Measurements from ENCODE around the gene POLR3G. TPM values are rescaled to one million over a fixed set of nuclear protein-coding genes. Genes with fewer than 3 reads are reported as not detected.

Gene POLR3G
- total RNA-seq, 1 experiment from 2014 or later: 73.6 TPM

- no peak overlapping the region for H3T11ph ChIP-seq (ENCODE audit: low read length)
- H3K4me1 Mint-ChIP-seq: peaks cover 46 to 50% of the 10 kb centered on the region in 2 experiments
- H3K4ac ChIP-seq (ENCODE audit: low read depth, low read length): no peak overlapping the region
- no peak overlapping the region for H3K18ac ChIP-seq (ENCODE audit: insufficient read length, low read depth, low read length)
- no peak overlapping the region for H2AFZ ChIP-seq (ENCODE audit: low read length)
- peaks cover 3 to 6% of the 10 kb centered on the region in 2 experiments for H3K9me3 Mint-ChIP-seq
- H3K4me1 ChIP-seq (ENCODE audit: insufficient read depth, low read length): peaks cover 4% of the 10 kb centered on the region
- no peak overlapping the region for H3K4me3 Mint-ChIP-seq
- no peak overlapping the region for H3K23ac ChIP-seq (ENCODE audit: insufficient read length, low read depth, low read length)
- no peak overlapping the region for H3K56ac ChIP-seq (ENCODE audit: insufficient read length, low read depth, low read length)
- no peak overlapping the region for H3K14ac ChIP-seq (ENCODE audit: insufficient read depth, low read length)
- H4K91ac ChIP-seq (ENCODE audit: insufficient read length, low read depth, low read length): no peak overlapping the region
- H3K79me2 ChIP-seq (ENCODE audit: insufficient read depth, low read length): no peaks in the 10 kb centered on the region
- no peak overlapping the region for H2BK20ac ChIP-seq (ENCODE audit: low read depth, low read length, poor library complexity, severe bottlenecking)
- no peak overlapping the region for H2BK12ac ChIP-seq (ENCODE audit: insufficient read length, low read depth, low read length)
- H4K5ac ChIP-seq (ENCODE audit: insufficient read length, low read depth, low read length): no peak overlapping the region
- H3K27ac Mint-ChIP-seq: peak overlapping the region in 1 of 3 experiments; percentile 0; a peak in 3 of 7 replicates
- no peak overlapping the region for H2BK5ac ChIP-seq (ENCODE audit: insufficient read length, low read length)
- H3K27me3 ChIP-seq (ENCODE audit: insufficient read depth, low read length): no peaks in the 10 kb centered on the region
- no peak overlapping the region for H2BK120ac ChIP-seq (ENCODE audit: low read depth, low read length, poor library complexity, severe bottlenecking)
- no peaks in the 10 kb centered on the region for H4K20me1 ChIP-seq (ENCODE audit: control insufficient read depth, insufficient read depth, insufficient read length)
- no peaks in the 10 kb centered on the region for H3K27me3 Mint-ChIP-seq (ENCODE audit: low read depth)
- no peak overlapping the region for H2BK15ac ChIP-seq (ENCODE audit: low read depth, low read length)
- WGBS (ENCODE audit: extremely low coverage, insufficient read length, low lambda C conversion rate): no CpG with 5 or more reads among the region's 2 CpGs
- H3K9me3 ChIP-seq (ENCODE audit: control insufficient read depth, low read depth, low read length): no peaks in the 10 kb centered on the region
- H4K8ac ChIP-seq (replicated peaks; ENCODE audit: insufficient read length, low read depth, low read length): no peak overlapping the region
- H3K27ac ChIP-seq (ENCODE audit: insufficient read length, low read depth, low read length): no peak overlapping the region
- no peaks in the 10 kb centered on the region for H3K79me1 ChIP-seq (ENCODE audit: insufficient read depth, low read depth, low read length, poor library complexity, severe bottlenecking)
- no peak overlapping the region for H3K9ac ChIP-seq (ENCODE audit: extremely low read depth, insufficient read length, low read length)
- H2AK5ac ChIP-seq (ENCODE audit: insufficient read length, low read length): no peak overlapping the region
- H3K23me2 ChIP-seq (ENCODE audit: insufficient read length, low read depth, low read length, poor library complexity, severe bottlenecking): no peaks in the 10 kb centered on the region
- DNase-seq: no peak
- TF ChIP-seq, protein P1, sequence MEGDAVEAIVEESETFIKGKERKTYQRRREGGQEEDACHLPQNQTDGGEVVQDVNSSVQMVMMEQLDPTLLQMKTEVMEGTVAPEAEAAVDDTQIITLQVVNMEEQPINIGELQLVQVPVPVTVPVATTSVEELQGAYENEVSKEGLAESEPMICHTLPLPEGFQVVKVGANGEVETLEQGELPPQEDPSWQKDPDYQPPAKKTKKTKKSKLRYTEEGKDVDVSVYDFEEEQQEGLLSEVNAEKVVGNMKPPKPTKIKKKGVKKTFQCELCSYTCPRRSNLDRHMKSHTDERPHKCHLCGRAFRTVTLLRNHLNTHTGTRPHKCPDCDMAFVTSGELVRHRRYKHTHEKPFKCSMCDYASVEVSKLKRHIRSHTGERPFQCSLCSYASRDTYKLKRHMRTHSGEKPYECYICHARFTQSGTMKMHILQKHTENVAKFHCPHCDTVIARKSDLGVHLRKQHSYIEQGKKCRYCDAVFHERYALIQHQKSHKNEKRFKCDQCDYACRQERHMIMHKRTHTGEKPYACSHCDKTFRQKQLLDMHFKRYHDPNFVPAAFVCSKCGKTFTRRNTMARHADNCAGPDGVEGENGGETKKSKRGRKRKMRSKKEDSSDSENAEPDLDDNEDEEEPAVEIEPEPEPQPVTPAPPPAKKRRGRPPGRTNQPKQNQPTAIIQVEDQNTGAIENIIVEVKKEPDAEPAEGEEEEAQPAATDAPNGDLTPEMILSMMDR (conservative IDR thresholded peaks at IDR 0.05): no peak
- H3K36me3 Mint-ChIP-seq (ENCODE audit: insufficient read depth in 1 of 3, low read depth in 3 of 3): peaks cover 0 to 12% (median 2%) of the 10 kb centered on the region in 3 experiments; a peak in 5 of 7 replicates
- H3K4me2 ChIP-seq (ENCODE audit: insufficient read depth, insufficient read length, low read length): no peak overlapping the region
Measured at GRCh38 chr5:90545511-90545910, 70.8 kb downstream of the POLR3G start.
